GM23338 (cell line): ENCODE data around the gene L3MBTL2. TPM values are rescaled to one million over a fixed set of nuclear protein-coding genes. Genes with fewer than 3 reads are reported as not detected.

Experiments
- ATAC-seq: fragments of 200-7000 bp; cut with Tn5 transposase; 3 replicates; pipeline ENCODE4 v1.9.1; 2020
- DNase-seq: peaks from one replicate; pipeline ENCODE4 v3.0.0-alpha.2; 2015; ENCODE audit warnings: low spot score
- H2AFZ ChIP-seq: fragments of 200-600 bp; sonication (generic); 2 replicates; pipeline ENCODE4 v1.8.0; 2016; ENCODE audit warnings: antibody characterized with exemption, mild to moderate bottlenecking, moderate library complexity
- H3F3A ChIP-seq: fragments of 200-600 bp; sonication (generic); replicated peaks from 2 replicates; pipeline ENCODE4 v1.8.0; 2017; ENCODE audit warnings: antibody characterized with exemption, mixed run types, low read depth
- H3K27ac ChIP-seq: fragments of 200-600 bp; sonication (generic); 2 replicates; pipeline ENCODE4 v1.6.1; 2016; ENCODE audit warnings: low read depth
- H3K27me3 ChIP-seq: fragments of 200-600 bp; sonication (generic); 2 replicates; pipeline ENCODE4 v1.8.0; 2016; ENCODE audit warnings: mild to moderate bottlenecking, mixed run types, moderate library complexity; ENCODE audit not compliant: insufficient read depth
- H3K36me3 ChIP-seq: fragments of 200-600 bp; sonication (generic); 2 replicates; pipeline ENCODE4 v1.8.0; 2016; ENCODE audit warnings: mild to moderate bottlenecking; ENCODE audit not compliant: insufficient read depth
- H3K4me1 ChIP-seq: fragments of 200-600 bp; sonication (generic); 2 replicates; pipeline ENCODE4 v1.8.0; 2016; ENCODE audit warnings: mild to moderate bottlenecking, moderate library complexity; ENCODE audit not compliant: insufficient read depth
- H3K4me2 ChIP-seq: fragments of 200-600 bp; sonication (generic); 2 replicates; pipeline ENCODE4 v1.7.1; 2017; ENCODE audit warnings: mixed run types
- H3K4me3 ChIP-seq: fragments of 200-600 bp; sonication (generic); 2 replicates; pipeline ENCODE4 v1.6.1; 2016; ENCODE audit warnings: mixed run types
- H3K79me2 ChIP-seq: fragments of 200-600 bp; sonication (generic); replicated peaks from 2 replicates; pipeline ENCODE4 v1.8.0; 2017; ENCODE audit warnings: mild to moderate bottlenecking; ENCODE audit not compliant: insufficient read depth
- H3K9me2 ChIP-seq: fragments of 200-600 bp; sonication (generic); 2 replicates; pipeline ENCODE4 v1.8.0; 2017; ENCODE audit not compliant: insufficient read depth
- H4K20me1 ChIP-seq: fragments of 200-600 bp; sonication (generic); replicated peaks from 2 replicates; pipeline ENCODE4 v1.8.0; 2017; ENCODE audit warnings: mild to moderate bottlenecking; ENCODE audit not compliant: insufficient read depth
- H3K27ac Mint-ChIP-seq: 2 replicates; pipeline ENCODE4 v1.8.0; 2020; ENCODE audit warnings: inconsistent platforms, mild to moderate bottlenecking, moderate library complexity, mixed read lengths
- H3K27me3 Mint-ChIP-seq: 3 replicates; pipeline ENCODE4 v1.8.0; 2022; ENCODE audit warnings: low read depth, mild to moderate bottlenecking, moderate library complexity, mixed read lengths, inconsistent platforms; ENCODE audit not compliant: insufficient read depth, poor library complexity
- H3K36me3 Mint-ChIP-seq: 3 replicates; pipeline ENCODE4 v1.8.0; 2021; ENCODE audit warnings: low read depth, mild to moderate bottlenecking, inconsistent platforms, moderate library complexity, mixed read lengths
- H3K4me1 Mint-ChIP-seq: 3 replicates; pipeline ENCODE4 v1.8.0; 2020; ENCODE audit warnings: mild to moderate bottlenecking, inconsistent platforms, mixed read lengths
- H3K4me3 Mint-ChIP-seq: 3 replicates; pipeline ENCODE4 v1.8.0; 2021; ENCODE audit warnings: moderate library complexity, mild to moderate bottlenecking, inconsistent platforms, mixed read lengths
- H3K9me3 Mint-ChIP-seq: 3 replicates; pipeline ENCODE4 v1.8.0; 2020; ENCODE audit warnings: moderate library complexity, mild to moderate bottlenecking, inconsistent platforms, mixed read lengths
- CREB1 ChIP-seq: fragments of 250-450 bp; sonication (Bioruptor Pico); IDR thresholded peaks from 2 replicates; pipeline ENCODE4 v1.5.0; 2020; ENCODE audit warnings: low read depth, mild to moderate bottlenecking, moderate library complexity
- ETS1 ChIP-seq: IDR thresholded peaks from 2 replicates; pipeline ENCODE4 v1.6.1; 2016; ENCODE audit warnings: antibody characterized with exemption
- EZH2 ChIP-seq: fragments of 200-600 bp; sonication (generic); IDR thresholded peaks from one replicate; pipeline ENCODE4 v1.8.0; 2017; ENCODE audit warnings: antibody characterized with exemption, mild to moderate bottlenecking, low read depth; ENCODE audit not compliant: unreplicated experiment
- EZH2phosphoT487 ChIP-seq: fragments of 200-600 bp; sonication (generic); IDR thresholded peaks from one replicate; pipeline ENCODE4 v1.8.1; 2018; ENCODE audit warnings: antibody characterized with exemption; ENCODE audit not compliant: unreplicated experiment
- JUNB ChIP-seq: IDR thresholded peaks from one replicate; pipeline ENCODE4 v1.6.1; 2016; ENCODE audit warnings: antibody characterized with exemption; ENCODE audit not compliant: unreplicated experiment
- POLR2AphosphoS5 ChIP-seq: IDR thresholded peaks from 2 replicates; pipeline ENCODE4 v1.6.1; 2016; ENCODE audit warnings: antibody characterized with exemption, low read depth
- STAT1 ChIP-seq: IDR thresholded peaks from one replicate; pipeline ENCODE4 v1.6.1; 2016; ENCODE audit warnings: antibody characterized with exemption; ENCODE audit not compliant: unreplicated experiment
- ZNF114 ChIP-seq: fragments of 250-450 bp; sonication (Bioruptor Pico); IDR thresholded peaks from 2 replicates; pipeline ENCODE4 v1.5.0; 2020; ENCODE audit warnings: mild to moderate bottlenecking, moderate library complexity
- ZNF462 ChIP-seq: fragments of 250-450 bp; sonication (Bioruptor Pico); IDR thresholded peaks from 2 replicates; pipeline ENCODE4 v1.5.0; 2020; ENCODE audit warnings: mild to moderate bottlenecking, moderate library complexity
- polyA plus RNA-seq: library from polyadenylated mRNA; unstranded; fragments of >200 nt; fragmentation: Nextera tagmentation; extraction: Ambion mirVana; gene quantifications from 2 replicates; pipeline ENCODE4 v1.2.1, GENCODE V29; 2016
- total RNA-seq: library from RNA; depleted of rRNA; stranded (reverse); fragments of >200 nt; shearing (Covaris generic); gene quantifications from 2 replicates; pipeline ENCODE4 v1.2.3, GENCODE V29; 2014
- TF ChIP-seq, protein P1 (sequence below), 2 experiments: fragments of 200-600 bp in 1 of 2; sonication (generic) in 1 of 2; conservative IDR thresholded peaks; 2 replicates each; pipeline versions ENCODE4 v1.5.1 to v1.6.1; 2016 to 2017; ENCODE audit warnings: antibody characterized with exemption in 2 of 2, low read depth in 2 of 2, mild to moderate bottlenecking in 2 of 2, moderate library complexity in 1 of 2

The L3MBTL2 gene
- total and polyA plus RNA-seq, 2 experiments from 2014 or later = 13.9 to 27.1 TPM

- Histone ChIP-seq H4K20me1 (no peaks in the 10 kb centered on the region), H3K27me3 (peaks cover 5% of the 10 kb centered on the region), H3F3A (0 out of 2 replicates have a peak, but pooled peaks cover 9% of the 10 kb centered on the region), H3K79me2 (peaks cover 21% of the 10 kb centered on the region), H3K4me3 (no peak overlapping the region), H2AFZ (no peak overlapping the region), H3K4me2 (no peak overlapping the region), H3K36me3 (no peaks in the 10 kb centered on the region), H3K27ac (no peak overlapping the region), H3K4me1 (no peaks in the 10 kb centered on the region), H3K9me2 (no peaks in the 10 kb centered on the region)
- H3K27ac Mint-ChIP-seq = no peak overlapping the region
- H3K4me1 Mint-ChIP-seq = peaks cover 3% of the 10 kb centered on the region
- H3K9me3 Mint-ChIP-seq = no peaks in the 10 kb centered on the region
- peaks cover 19% of the 10 kb centered on the region for H3K27me3 Mint-ChIP-seq
- ATAC-seq = no peak
- peak overlapping the region; percentile 43; the same call in 1 of the 3 replicates for H3K4me3 Mint-ChIP-seq
- H3K36me3 Mint-ChIP-seq = no peaks in the 10 kb centered on the region
- TF ChIP-seq ZNF462 (CRISPR knock-in tag) = no peak
- no peak for TF ChIP-seq CREB1 (CRISPR knock-in tag)
- no peak for TF ChIP-seq EZH2phosphoT487
- TF ChIP-seq ZNF114 = no peak
- no peak for DNase-seq
Observed at GRCh38 chr22:41204066-41204465, 1.0 kb upstream of the L3MBTL2 start.

DNA sequence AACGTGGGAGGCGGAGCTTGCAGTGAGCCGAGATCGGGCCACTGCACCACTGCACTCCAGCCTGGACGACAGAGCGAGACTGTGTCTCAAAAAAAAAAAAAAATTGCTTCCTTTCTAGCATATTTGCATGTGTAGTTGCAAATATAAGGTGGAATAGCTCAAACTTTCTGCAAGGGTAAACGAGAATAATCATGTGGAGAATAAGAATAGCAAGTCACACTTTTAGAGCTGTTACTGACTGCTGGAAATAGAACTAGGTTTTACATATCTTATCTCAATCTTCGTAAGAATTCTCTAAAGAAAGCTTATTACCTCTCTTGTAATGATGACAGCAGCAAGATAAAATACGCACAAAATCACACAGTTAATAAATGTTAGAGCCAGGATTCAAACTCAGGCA is 1.6 kb downstream of the L3MBTL2 start:
- Histone ChIP-seq H3K79me2 (peaks cover 21% of the 10 kb centered on the region), H3F3A (0 out of 2 replicates have a peak, but pooled peaks cover 3% of the 10 kb centered on the region), H3K4me3 (no peak overlapping the region), H3K27ac (no peak overlapping the region), H3K36me3 (peaks cover 4% of the 10 kb centered on the region; the same call in 1 of the 2 replicates), H3K4me2 (no peak overlapping the region), H4K20me1 (no peaks in the 10 kb centered on the region; the same call in 1 of the 2 replicates), H3K27me3 (no peaks in the 10 kb centered on the region; the same call in 1 of the 2 replicates), H3K9me2 (no peaks in the 10 kb centered on the region), H3K4me1 (no peaks in the 10 kb centered on the region), H2AFZ (no peak overlapping the region)
- ATAC-seq (no peak), DNase-seq (no peak)
- no peak overlapping the region for H3K27ac Mint-ChIP-seq
- no peaks in the 10 kb centered on the region for H3K9me3 Mint-ChIP-seq
- peaks cover 3% of the 10 kb centered on the region for H3K4me1 Mint-ChIP-seq
- H3K36me3 Mint-ChIP-seq = peaks cover 13% of the 10 kb centered on the region
- peaks cover 16% of the 10 kb centered on the region for H3K27me3 Mint-ChIP-seq
- H3K4me3 Mint-ChIP-seq = peak overlapping the region; percentile 57
- TF ChIP-seq EZH2phosphoT487 (no peak), POLR2AphosphoS5 (no peak), ETS1 (no peak), STAT1 (no peak), JUNB (no peak), EZH2 (no peak)
- TF ChIP-seq, protein P1, sequence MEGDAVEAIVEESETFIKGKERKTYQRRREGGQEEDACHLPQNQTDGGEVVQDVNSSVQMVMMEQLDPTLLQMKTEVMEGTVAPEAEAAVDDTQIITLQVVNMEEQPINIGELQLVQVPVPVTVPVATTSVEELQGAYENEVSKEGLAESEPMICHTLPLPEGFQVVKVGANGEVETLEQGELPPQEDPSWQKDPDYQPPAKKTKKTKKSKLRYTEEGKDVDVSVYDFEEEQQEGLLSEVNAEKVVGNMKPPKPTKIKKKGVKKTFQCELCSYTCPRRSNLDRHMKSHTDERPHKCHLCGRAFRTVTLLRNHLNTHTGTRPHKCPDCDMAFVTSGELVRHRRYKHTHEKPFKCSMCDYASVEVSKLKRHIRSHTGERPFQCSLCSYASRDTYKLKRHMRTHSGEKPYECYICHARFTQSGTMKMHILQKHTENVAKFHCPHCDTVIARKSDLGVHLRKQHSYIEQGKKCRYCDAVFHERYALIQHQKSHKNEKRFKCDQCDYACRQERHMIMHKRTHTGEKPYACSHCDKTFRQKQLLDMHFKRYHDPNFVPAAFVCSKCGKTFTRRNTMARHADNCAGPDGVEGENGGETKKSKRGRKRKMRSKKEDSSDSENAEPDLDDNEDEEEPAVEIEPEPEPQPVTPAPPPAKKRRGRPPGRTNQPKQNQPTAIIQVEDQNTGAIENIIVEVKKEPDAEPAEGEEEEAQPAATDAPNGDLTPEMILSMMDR (conservative IDR thresholded peaks at IDR 0.05; ENCODE audit: low read depth in 2 of 2) = no peak
